HepG2 (cell line): ENCODE data around the gene PRSS27. TPM values are rescaled to one million over a fixed set of nuclear protein-coding genes. Genes with fewer than 3 reads are reported as not detected.

Experiments used
- ARNT2 ChIP-seq: sonication (generic); formaldehyde crosslinking; IDR thresholded peaks from 2 replicates; pipeline ENCODE4 v1.8.0; 2022; ENCODE audit warnings: mild to moderate bottlenecking, low read depth, missing genetic modification reagents, moderate library complexity
- FOXC1 ChIP-seq: sonication (generic); formaldehyde crosslinking; IDR thresholded peaks from 2 replicates; pipeline ENCODE4 v1.8.0; 2022; ENCODE audit warnings: mild to moderate bottlenecking, missing genetic modification reagents, borderline replicate concordance
- HNRNPUL1 ChIP-seq: fragments of 200-400 bp; formaldehyde crosslinking; IDR thresholded peaks from 2 replicates; pipeline ENCODE4 v1.6.1; 2017; ENCODE audit warnings: low read depth, mild to moderate bottlenecking, low read length, moderate library complexity
- KMT2A ChIP-seq: sonication (generic); formaldehyde crosslinking; IDR thresholded peaks from 2 replicates; pipeline ENCODE4 v1.4.0; 2020; ENCODE audit warnings: missing genetic modification reagents
- NFE2L2 ChIP-seq: fragments of 150-350 bp; IDR thresholded peaks from 2 replicates; pipeline ENCODE4 v1.6.1; 2014; ENCODE audit warnings: low read length
- PLRG1 ChIP-seq: fragments of 450-650 bp; conservative IDR thresholded peaks from 2 replicates; pipeline ENCODE4 v1.6.1; 2016
- SAFB2 ChIP-seq: sonication (generic); formaldehyde crosslinking; IDR thresholded peaks from 2 replicates; pipeline ENCODE4 v1.5.1; 2020; ENCODE audit warnings: missing genetic modification reagents, low read depth, mild to moderate bottlenecking, borderline replicate concordance
- ZNF546 ChIP-seq: sonication (generic); formaldehyde crosslinking; conservative IDR thresholded peaks from 2 replicates; pipeline ENCODE4 v1.8.1; 2023; ENCODE audit warnings: mild to moderate bottlenecking, missing genetic modification reagents
- ZNF570 ChIP-seq: sonication (generic); formaldehyde crosslinking; IDR thresholded peaks from 2 replicates; pipeline ENCODE4 v1.4.0; 2020; ENCODE audit warnings: mild to moderate bottlenecking, missing genetic modification reagents, borderline replicate concordance
- ZNF652 ChIP-seq: IDR thresholded peaks from 2 replicates; pipeline ENCODE4 v1.6.1; 2016; ENCODE audit warnings: low read depth, borderline replicate concordance
- polyA plus RNA-seq, 8 experiments: library from polyadenylated mRNA; depleted of rRNA in 3 of 8; stranded (reverse) in 7 of 8; unstranded in 1 of 8; fragments of >200 nt; fragmentation: Illumina TruSeq in 4 of 8; extraction: Trizol in 4 of 8; gene quantifications; 2 replicates each; pipeline versions ENCODE4 v1.2.1 to v1.2.3, GENCODE V29; 2011 to 2016; ENCODE audit warnings: low read depth in 4 of 8, missing spikeins in 1 of 8, mixed read lengths in 1 of 8; ENCODE audit not compliant: insufficient read depth in 1 of 8
- total RNA-seq, 5 experiments: library from RNA; depleted of rRNA; stranded (reverse); fragments of >200 nt; fragmentation: Illumina TruSeq; extraction: Trizol; gene quantifications; 2 replicates each; pipeline ENCODE4 v1.2.3, GENCODE V29; 2016; ENCODE audit warnings: low read depth in 1 of 5
- TF ChIP-seq, protein P1 (sequence below): sonication (generic); formaldehyde crosslinking; IDR thresholded peaks from 2 replicates; pipeline ENCODE4 v1.9.0; 2021; ENCODE audit warnings: mild to moderate bottlenecking, missing genetic modification reagents
- TF ChIP-seq, protein P2 (sequence below): fragments of 450-650 bp; IDR thresholded peaks from 2 replicates; pipeline ENCODE4 v1.6.1; 2017
- TF ChIP-seq, protein P3 (sequence below): sonication (generic); formaldehyde crosslinking; IDR thresholded peaks from 2 replicates; pipeline ENCODE4 v1.5.0; 2020; ENCODE audit warnings: mild to moderate bottlenecking, missing genetic modification reagents, borderline replicate concordance
- TF ChIP-seq, protein P4 (sequence below): IDR thresholded peaks from 2 replicates; pipeline ENCODE4 v1.6.1; 2016; ENCODE audit warnings: low read depth, borderline replicate concordance
- TF ChIP-seq, protein P5 (sequence below), 2 experiments: IDR thresholded peaks; 2 replicates each; pipeline ENCODE4 v1.6.1; 2011 to 2012; ENCODE audit warnings: low read length in 2 of 2, borderline replicate concordance in 1 of 2, low read depth in 1 of 2, mild to moderate bottlenecking in 1 of 2, moderate library complexity in 1 of 2

PRSS27 gene
- total and polyA plus RNA-seq, 2 of the 13 experiments (the other 11 are each of a cell fraction or from before 2014, with no cell fraction given): 0.20 to 0.73 TPM

DNA sequence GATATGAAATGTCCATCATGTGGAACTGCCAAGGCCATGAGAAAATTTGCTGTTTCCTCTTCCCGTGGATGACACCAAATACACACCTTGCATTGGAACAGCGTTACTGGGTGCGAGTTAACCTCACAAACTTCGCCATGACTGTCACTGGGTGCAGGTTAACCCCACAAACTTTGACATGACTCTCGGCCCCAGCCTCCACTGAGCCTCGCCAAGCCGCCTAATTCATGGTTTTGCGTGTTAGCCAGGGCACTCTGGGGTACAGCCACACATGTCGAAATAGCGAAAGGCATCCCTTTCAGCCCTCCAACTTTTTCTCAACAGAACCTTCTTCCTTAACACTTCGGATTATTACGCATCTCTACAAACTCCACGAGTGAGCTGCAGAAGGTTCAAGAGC lies 48.3 kb downstream of the PRSS27 start (continued):
- TF ChIP-seq, protein P1, sequence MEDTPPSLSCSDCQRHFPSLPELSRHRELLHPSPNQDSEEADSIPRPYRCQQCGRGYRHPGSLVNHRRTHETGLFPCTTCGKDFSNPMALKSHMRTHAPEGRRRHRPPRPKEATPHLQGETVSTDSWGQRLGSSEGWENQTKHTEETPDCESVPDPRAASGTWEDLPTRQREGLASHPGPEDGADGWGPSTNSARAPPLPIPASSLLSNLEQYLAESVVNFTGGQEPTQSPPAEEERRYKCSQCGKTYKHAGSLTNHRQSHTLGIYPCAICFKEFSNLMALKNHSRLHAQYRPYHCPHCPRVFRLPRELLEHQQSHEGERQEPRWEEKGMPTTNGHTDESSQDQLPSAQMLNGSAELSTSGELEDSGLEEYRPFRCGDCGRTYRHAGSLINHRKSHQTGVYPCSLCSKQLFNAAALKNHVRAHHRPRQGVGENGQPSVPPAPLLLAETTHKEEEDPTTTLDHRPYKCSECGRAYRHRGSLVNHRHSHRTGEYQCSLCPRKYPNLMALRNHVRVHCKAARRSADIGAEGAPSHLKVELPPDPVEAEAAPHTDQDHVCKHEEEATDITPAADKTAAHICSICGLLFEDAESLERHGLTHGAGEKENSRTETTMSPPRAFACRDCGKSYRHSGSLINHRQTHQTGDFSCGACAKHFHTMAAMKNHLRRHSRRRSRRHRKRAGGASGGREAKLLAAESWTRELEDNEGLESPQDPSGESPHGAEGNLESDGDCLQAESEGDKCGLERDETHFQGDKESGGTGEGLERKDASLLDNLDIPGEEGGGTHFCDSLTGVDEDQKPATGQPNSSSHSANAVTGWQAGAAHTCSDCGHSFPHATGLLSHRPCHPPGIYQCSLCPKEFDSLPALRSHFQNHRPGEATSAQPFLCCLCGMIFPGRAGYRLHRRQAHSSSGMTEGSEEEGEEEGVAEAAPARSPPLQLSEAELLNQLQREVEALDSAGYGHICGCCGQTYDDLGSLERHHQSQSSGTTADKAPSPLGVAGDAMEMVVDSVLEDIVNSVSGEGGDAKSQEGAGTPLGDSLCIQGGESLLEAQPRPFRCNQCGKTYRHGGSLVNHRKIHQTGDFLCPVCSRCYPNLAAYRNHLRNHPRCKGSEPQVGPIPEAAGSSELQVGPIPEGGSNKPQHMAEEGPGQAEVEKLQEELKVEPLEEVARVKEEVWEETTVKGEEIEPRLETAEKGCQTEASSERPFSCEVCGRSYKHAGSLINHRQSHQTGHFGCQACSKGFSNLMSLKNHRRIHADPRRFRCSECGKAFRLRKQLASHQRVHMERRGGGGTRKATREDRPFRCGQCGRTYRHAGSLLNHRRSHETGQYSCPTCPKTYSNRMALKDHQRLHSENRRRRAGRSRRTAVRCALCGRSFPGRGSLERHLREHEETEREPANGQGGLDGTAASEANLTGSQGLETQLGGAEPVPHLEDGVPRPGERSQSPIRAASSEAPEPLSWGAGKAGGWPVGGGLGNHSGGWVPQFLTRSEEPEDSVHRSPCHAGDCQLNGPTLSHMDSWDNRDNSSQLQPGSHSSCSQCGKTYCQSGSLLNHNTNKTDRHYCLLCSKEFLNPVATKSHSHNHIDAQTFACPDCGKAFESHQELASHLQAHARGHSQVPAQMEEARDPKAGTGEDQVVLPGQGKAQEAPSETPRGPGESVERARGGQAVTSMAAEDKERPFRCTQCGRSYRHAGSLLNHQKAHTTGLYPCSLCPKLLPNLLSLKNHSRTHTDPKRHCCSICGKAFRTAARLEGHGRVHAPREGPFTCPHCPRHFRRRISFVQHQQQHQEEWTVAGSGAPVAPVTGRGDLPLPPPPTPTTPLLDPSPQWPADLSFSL (CRISPR knock-in tag): no peak
- no peak for TF ChIP-seq FOXC1 (CRISPR knock-in tag)
- no peak for TF ChIP-seq NFE2L2
- no peak for TF ChIP-seq HNRNPUL1
- TF ChIP-seq ARNT2 (CRISPR knock-in tag): no peak
- TF ChIP-seq, protein P2, sequence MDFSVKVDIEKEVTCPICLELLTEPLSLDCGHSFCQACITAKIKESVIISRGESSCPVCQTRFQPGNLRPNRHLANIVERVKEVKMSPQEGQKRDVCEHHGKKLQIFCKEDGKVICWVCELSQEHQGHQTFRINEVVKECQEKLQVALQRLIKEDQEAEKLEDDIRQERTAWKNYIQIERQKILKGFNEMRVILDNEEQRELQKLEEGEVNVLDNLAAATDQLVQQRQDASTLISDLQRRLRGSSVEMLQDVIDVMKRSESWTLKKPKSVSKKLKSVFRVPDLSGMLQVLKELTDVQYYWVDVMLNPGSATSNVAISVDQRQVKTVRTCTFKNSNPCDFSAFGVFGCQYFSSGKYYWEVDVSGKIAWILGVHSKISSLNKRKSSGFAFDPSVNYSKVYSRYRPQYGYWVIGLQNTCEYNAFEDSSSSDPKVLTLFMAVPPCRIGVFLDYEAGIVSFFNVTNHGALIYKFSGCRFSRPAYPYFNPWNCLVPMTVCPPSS: no peak
- no peak for TF ChIP-seq SAFB2
- TF ChIP-seq, protein P3, sequence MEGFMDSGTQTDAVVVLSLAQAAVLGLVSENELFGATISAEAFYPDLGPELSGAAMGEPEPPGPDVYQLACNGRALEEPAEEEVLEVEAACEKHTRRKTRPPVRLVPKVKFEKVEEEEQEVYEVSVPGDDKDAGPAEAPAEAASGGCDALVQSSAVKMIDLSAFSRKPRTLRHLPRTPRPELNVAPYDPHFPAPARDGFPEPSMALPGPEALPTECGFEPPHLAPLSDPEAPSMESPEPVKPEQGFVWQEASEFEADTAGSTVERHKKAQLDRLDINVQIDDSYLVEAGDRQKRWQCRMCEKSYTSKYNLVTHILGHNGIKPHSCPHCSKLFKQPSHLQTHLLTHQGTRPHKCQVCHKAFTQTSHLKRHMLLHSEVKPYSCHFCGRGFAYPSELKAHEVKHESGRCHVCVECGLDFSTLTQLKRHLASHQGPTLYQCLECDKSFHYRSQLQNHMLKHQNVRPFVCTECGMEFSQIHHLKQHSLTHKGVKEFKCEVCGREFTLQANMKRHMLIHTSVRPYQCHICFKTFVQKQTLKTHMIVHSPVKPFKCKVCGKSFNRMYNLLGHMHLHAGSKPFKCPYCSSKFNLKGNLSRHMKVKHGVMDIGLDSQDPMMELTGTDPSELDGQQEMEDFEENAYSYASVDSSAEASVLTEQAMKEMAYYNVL (CRISPR knock-in tag): no peak
- no peak for TF ChIP-seq ZNF652 (CRISPR knock-in tag)
- TF ChIP-seq ZNF570 (CRISPR knock-in tag): no peak
- TF ChIP-seq ZNF546 (CRISPR knock-in tag): no peak
- TF ChIP-seq, protein P4, sequence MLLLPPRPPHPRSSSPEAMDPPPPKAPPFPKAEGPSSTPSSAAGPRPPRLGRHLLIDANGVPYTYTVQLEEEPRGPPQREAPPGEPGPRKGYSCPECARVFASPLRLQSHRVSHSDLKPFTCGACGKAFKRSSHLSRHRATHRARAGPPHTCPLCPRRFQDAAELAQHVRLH: no peak
- no peak for TF ChIP-seq KMT2A (CRISPR knock-in tag)
- TF ChIP-seq, protein P5, sequence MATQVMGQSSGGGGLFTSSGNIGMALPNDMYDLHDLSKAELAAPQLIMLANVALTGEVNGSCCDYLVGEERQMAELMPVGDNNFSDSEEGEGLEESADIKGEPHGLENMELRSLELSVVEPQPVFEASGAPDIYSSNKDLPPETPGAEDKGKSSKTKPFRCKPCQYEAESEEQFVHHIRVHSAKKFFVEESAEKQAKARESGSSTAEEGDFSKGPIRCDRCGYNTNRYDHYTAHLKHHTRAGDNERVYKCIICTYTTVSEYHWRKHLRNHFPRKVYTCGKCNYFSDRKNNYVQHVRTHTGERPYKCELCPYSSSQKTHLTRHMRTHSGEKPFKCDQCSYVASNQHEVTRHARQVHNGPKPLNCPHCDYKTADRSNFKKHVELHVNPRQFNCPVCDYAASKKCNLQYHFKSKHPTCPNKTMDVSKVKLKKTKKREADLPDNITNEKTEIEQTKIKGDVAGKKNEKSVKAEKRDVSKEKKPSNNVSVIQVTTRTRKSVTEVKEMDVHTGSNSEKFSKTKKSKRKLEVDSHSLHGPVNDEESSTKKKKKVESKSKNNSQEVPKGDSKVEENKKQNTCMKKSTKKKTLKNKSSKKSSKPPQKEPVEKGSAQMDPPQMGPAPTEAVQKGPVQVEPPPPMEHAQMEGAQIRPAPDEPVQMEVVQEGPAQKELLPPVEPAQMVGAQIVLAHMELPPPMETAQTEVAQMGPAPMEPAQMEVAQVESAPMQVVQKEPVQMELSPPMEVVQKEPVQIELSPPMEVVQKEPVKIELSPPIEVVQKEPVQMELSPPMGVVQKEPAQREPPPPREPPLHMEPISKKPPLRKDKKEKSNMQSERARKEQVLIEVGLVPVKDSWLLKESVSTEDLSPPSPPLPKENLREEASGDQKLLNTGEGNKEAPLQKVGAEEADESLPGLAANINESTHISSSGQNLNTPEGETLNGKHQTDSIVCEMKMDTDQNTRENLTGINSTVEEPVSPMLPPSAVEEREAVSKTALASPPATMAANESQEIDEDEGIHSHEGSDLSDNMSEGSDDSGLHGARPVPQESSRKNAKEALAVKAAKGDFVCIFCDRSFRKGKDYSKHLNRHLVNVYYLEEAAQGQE (IDR thresholded peaks at IDR 0.05; ENCODE audit: borderline replicate concordance in 1 of 2, low read depth in 1 of 2, low read length in 2 of 2): no peak
- no peak for TF ChIP-seq PLRG1
